GM21528 (cell line): ENCODE measurements around the gene DEPDC7.
"Not testable (repeated sequence)": the region's sequence is repeated elsewhere in the genome, so short reads cannot be mapped to it uniquely, and the experiment has no call there.

Source experiments
- ATAC-seq: cut with Tn5 transposase; IDR thresholded peaks from one replicate; pipeline ENCODE4 v1.9.1; 2021; ENCODE audit warnings: mild to moderate bottlenecking, moderate library complexity; ENCODE audit not compliant: unreplicated experiment, low FRiP score

The DEPDC7 gene

GRCh38 chr11:33021937-33022336 is 6.3 kb downstream of the DEPDC7 start:
- ATAC-seq = no peak

- ATAC-seq = no peak
Observed at GRCh38 chr11:33025339-33025722, 9.7 kb downstream of the DEPDC7 start.

GRCh38 chr11:33027233-33027632 is 11.6 kb downstream of the DEPDC7 start:
- no peak for ATAC-seq

GRCh38 chr11:33027846-33028536 is 12.3 kb downstream of the DEPDC7 start:
- ATAC-seq = no peak

GRCh38 chr11:33028537-33028914 is 12.8 kb downstream of the DEPDC7 start:
- no peak for ATAC-seq

GRCh38 chr11:33029218-33029617 is 13.5 kb downstream of the DEPDC7 start:
- ATAC-seq = not testable (repeated sequence)

GRCh38 chr11:33033493-33033892 is 17.8 kb downstream of the DEPDC7 start:
- ATAC-seq = no peak

GRCh38 chr11:33035011-33035410 is 19.3 kb downstream of the DEPDC7 start:
- ATAC-seq = no peak

GRCh38 chr11:33039274-33040032 is 23.8 kb downstream of the DEPDC7 start, which contains the start of gene TCP11L1:
TCP11L1 (plus strand) TSS chr11:33039572; CDS start chr11:33043774, 4,202 bp downstream.
- peak; percentile 82 for ATAC-seq

- peak; percentile 23 for ATAC-seq
Observed at GRCh38 chr11:33040033-33040861, 24.6 kb downstream of the DEPDC7 start.

- ATAC-seq = no peak
Observed at GRCh38 chr11:33040862-33041453, 25.3 kb downstream of the DEPDC7 start.

GRCh38 chr11:33043221-33043830 is 27.6 kb downstream of the DEPDC7 start:
- ATAC-seq = no peak

- no peak for ATAC-seq
Observed at GRCh38 chr11:33044285-33044756, 28.6 kb downstream of the DEPDC7 start.

GRCh38 chr11:33045551-33046255 is 30.0 kb downstream of the DEPDC7 start:
- no peak for ATAC-seq

GRCh38 chr11:33048701-33049100 is 33.0 kb downstream of the DEPDC7 start:
- not testable (repeated sequence) for ATAC-seq

- ATAC-seq = not testable (repeated sequence)
Observed at GRCh38 chr11:33049565-33050408, 34.1 kb downstream of the DEPDC7 start.

GRCh38 chr11:33052231-33052630 is 36.6 kb downstream of the DEPDC7 start:
- no peak for ATAC-seq

- no peak for ATAC-seq
Observed at GRCh38 chr11:33055375-33055774, 39.7 kb downstream of the DEPDC7 start.

- no peak for ATAC-seq
Observed at GRCh38 chr11:33057284-33057683, 41.6 kb downstream of the DEPDC7 start.
